Hematopoietic multipotent progenitor cell (in vitro differentiated cells): Measurements from ENCODE around the gene SYNGR2. TPM values are rescaled to one million over a fixed set of nuclear protein-coding genes. Genes with fewer than 3 reads are reported as not detected.
"Not testable (repeated sequence)": the region's sequence is repeated elsewhere in the genome, so short reads cannot be mapped to it uniquely, and the experiment has no call there.

ENCODE experiments used
- DNase-seq, 3 donors: peaks; one replicate each; pipeline ENCODE4 v3.0.0-alpha.2; 2011 to 2015; ENCODE audit warnings: low read depth in 2 of 3, low spot score in 2 of 3
- total RNA-seq: library from RNA; depleted of rRNA; stranded (reverse); fragments of >200 nt; gene quantifications from one replicate; pipeline ENCODE4 v1.2.3, GENCODE V29; 2012

The SYNGR2 gene
- total RNA-seq, 1 donor = 164 TPM

GRCh38 chr17:78168903-78169793, 767 bp downstream of the SYNGR2 start:
- DNase-seq = peak in 1 of 3 donors; percentile 45

GRCh38 chr17:78170692-78171590, 2.6 kb downstream of the SYNGR2 start:
- DNase-seq = no peak

- not testable (repeated sequence) for DNase-seq
Observed at GRCh38 chr17:78171591-78172248, 3.3 kb downstream of the SYNGR2 start.

GRCh38 chr17:78172249-78173051, 4.1 kb downstream of the SYNGR2 start:
- DNase-seq = peak in 2 of 3 donors; percentile 36 to 53

- DNase-seq = no peak
Observed at GRCh38 chr17:78173097-78173715, 4.8 kb downstream of the SYNGR2 start.

GRCh38 chr17:78174346-78174869, 6.0 kb downstream of the SYNGR2 start:
- DNase-seq = no peak

- DNase-seq = no peak
Observed at GRCh38 chr17:78174870-78175642, 6.7 kb downstream of the SYNGR2 start.

- no peak for DNase-seq
Observed at GRCh38 chr17:78175643-78175981, 7.2 kb downstream of the SYNGR2 start.

GRCh38 chr17:78176548-78177025, 8.2 kb downstream of the SYNGR2 start:
- DNase-seq = peak; percentile 65 to 77 (median 70)

- DNase-seq = no peak
Observed at GRCh38 chr17:78179372-78179771, 11.0 kb downstream of the SYNGR2 start.

GRCh38 chr17:78180083-78180482, 11.7 kb downstream of the SYNGR2 start:
- no peak for DNase-seq

GRCh38 chr17:78180508-78180907, 12.1 kb downstream of the SYNGR2 start:
- DNase-seq = no peak

GRCh38 chr17:78182504-78182903, 14.1 kb downstream of the SYNGR2 start:
- no peak for DNase-seq

- no peak for DNase-seq
Observed at GRCh38 chr17:78183916-78184315, 15.5 kb downstream of the SYNGR2 start.

GRCh38 chr17:78184351-78184750, 16.0 kb downstream of the SYNGR2 start:
- no peak for DNase-seq

- DNase-seq = no peak
Observed at GRCh38 chr17:78184868-78185267, 16.5 kb downstream of the SYNGR2 start.

- DNase-seq = peak in 1 of 3 donors; percentile 44
Observed at GRCh38 chr17:78185981-78186691, 17.8 kb downstream of the SYNGR2 start.
